Natural killer cell (primary cell): ENCODE measurements around the gene SHISAL1. TPM values are rescaled to one million over a fixed set of nuclear protein-coding genes. Genes with fewer than 3 reads are reported as not detected.

Source experiments
- ATAC-seq, 3 donors: fragments of 150-1000 bp in 2 of 3; fragments of 200-7000 bp in 1 of 3; cut with Tn5 transposase; 1 replicate in 1 of 3; 2 replicates in 2 of 3; pipeline ENCODE4 v1.10.0; 2021; ENCODE audit warnings: mild to moderate bottlenecking in 2 of 3, moderate library complexity in 2 of 3
- DNase-seq, 2 donors: peaks; one replicate each; pipeline versions ENCODE4 v3.0.0 to v3.0.0-alpha.2; 2013 to 2021; ENCODE audit warnings: mixed read lengths in 1 of 2
- H3K27ac ChIP-seq: one replicate; pipeline ENCODE4 v1.5.1; 2013; ENCODE audit warnings: mild to moderate bottlenecking, low read length
- H3K27me3 ChIP-seq: one replicate; pipeline ENCODE4 v1.6.1; 2013; ENCODE audit warnings: low read length; ENCODE audit not compliant: control insufficient read depth, insufficient read depth
- H3K36me3 ChIP-seq: one replicate; pipeline ENCODE4 v1.6.1; 2013; ENCODE audit warnings: low read length; ENCODE audit not compliant: control insufficient read depth, insufficient read depth
- H3K4me1 ChIP-seq: one replicate; pipeline ENCODE4 v1.6.1; 2013; ENCODE audit warnings: low read length; ENCODE audit not compliant: control insufficient read depth, insufficient read depth
- H3K4me3 ChIP-seq: one replicate; pipeline ENCODE4 v1.5.1; 2013; ENCODE audit warnings: low read length
- H3K9me3 ChIP-seq: one replicate; pipeline ENCODE4 v1.6.1; 2013; ENCODE audit warnings: low read length; ENCODE audit not compliant: control insufficient read depth, insufficient read depth
- H3K27ac Mint-ChIP-seq, 2 donors: one replicate each; pipeline ENCODE4 v1.8.0; 2022; ENCODE audit warnings: mild to moderate bottlenecking in 2 of 2, mixed read lengths in 2 of 2, moderate library complexity in 1 of 2
- H3K27me3 Mint-ChIP-seq, 2 donors: one replicate each; pipeline ENCODE4 v1.8.0; 2022; ENCODE audit warnings: low read depth in 2 of 2, mixed read lengths in 2 of 2
- H3K36me3 Mint-ChIP-seq: one replicate; pipeline ENCODE4 v1.8.0; 2022; ENCODE audit warnings: mixed read lengths
- H3K4me1 Mint-ChIP-seq, 2 donors: one replicate each; pipeline ENCODE4 v1.8.0; 2022; ENCODE audit warnings: mixed read lengths in 2 of 2
- H3K4me3 Mint-ChIP-seq: one replicate; pipeline ENCODE4 v1.8.0; 2022; ENCODE audit warnings: mild to moderate bottlenecking, moderate library complexity, mixed read lengths
- H3K9me3 Mint-ChIP-seq, 2 donors: one replicate each; pipeline ENCODE4 v1.8.0; 2022; ENCODE audit warnings: mixed read lengths in 2 of 2
- CTCF ChIP-seq: fragments of 200-600 bp; IDR thresholded peaks from one replicate; pipeline ENCODE4 v1.8.0; 2022; ENCODE audit warnings: antibody characterized with exemption
- WGBS: methylation state at CpG from one replicate; pipeline ENCODE4 v1.1.7; 2013; ENCODE audit warnings: missing lambda C conversion rate; ENCODE audit not compliant: insufficient coverage; 5-methylcytosine and 5-hydroxymethylcytosine counted together
- intact Hi-C: fragments of 100-400 bp; cut with micrococcal nuclease; formaldehyde crosslinking; loops from one replicate; pipeline ENCODE4 v1.14.2; 2022
- total RNA-seq, 4 donors: library from RNA; stranded (reverse); fragments of 120-200 nt in 1 of 4; gene quantifications; one replicate each; pipeline versions ENCODE4 v1.2.3 to v1.2.4, GENCODE V29; 2013 to 2022

Gene SHISAL1
- total RNA-seq, 3 donors from 2014 or later (not counting 1 experiment from before 2014, with no cell fraction given), result not detected

DNA sequence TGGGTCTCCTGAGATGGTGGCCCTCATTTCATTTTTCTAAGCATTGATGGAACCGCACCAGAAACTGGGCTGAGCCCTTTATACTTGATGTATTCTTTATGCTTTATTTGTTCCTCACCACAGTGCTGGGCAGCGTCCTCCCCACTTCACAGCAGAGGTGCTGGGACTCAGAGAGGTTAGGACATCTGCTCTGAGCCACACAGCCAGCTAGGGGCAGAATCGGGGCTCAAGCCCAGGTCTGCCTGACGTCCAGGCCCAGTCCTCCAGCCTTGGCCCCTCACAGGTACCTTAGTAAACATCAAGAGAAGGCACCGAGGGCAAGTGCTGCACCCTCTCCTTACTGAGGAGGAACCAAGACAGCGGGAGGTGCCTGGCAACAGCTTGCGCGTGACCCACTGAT lies 20.2 kb upstream of the SHISAL1 start:
- Mint-ChIP-seq H3K27me3 (peaks cover 7 to 16% of the 10 kb centered on the region in 2 donors), H3K4me1 (peaks cover 0 to 15% of the 10 kb centered on the region in 2 donors), H3K4me3 (no peak overlapping the region), H3K36me3 (no peaks in the 10 kb centered on the region), H3K9me3 (no peaks in the 10 kb centered on the region), H3K27ac (no peak overlapping the region)
- no peaks in the 10 kb centered on the region for H3K9me3 ChIP-seq
- intact Hi-C loops, result no loop called here
- H3K4me1 ChIP-seq, result peaks cover 30% of the 10 kb centered on the region
- ATAC-seq (no peak), DNase-seq (no peak)
- TF ChIP-seq CTCF, result no peak
- no peak overlapping the region for H3K27ac ChIP-seq
- H3K27me3 ChIP-seq, result peaks cover 25% of the 10 kb centered on the region
- no peak overlapping the region for H3K4me3 ChIP-seq
- whole genome bisulfite sequencing, result 80% methylated on average over 8 of the region's 8 CpGs
- no peaks in the 10 kb centered on the region for H3K36me3 ChIP-seq

- Histone ChIP-seq H3K4me3 (no peak overlapping the region), H3K27me3 (peaks cover 28% of the 10 kb centered on the region), H3K36me3 (no peaks in the 10 kb centered on the region), H3K27ac (no peak overlapping the region), H3K4me1 (peaks cover 30% of the 10 kb centered on the region), H3K9me3 (no peaks in the 10 kb centered on the region)
- DNase-seq (peak in 1 of 2 donors; percentile 16), ATAC-seq (peak in 1 of 3 donors; percentile 66)
- TF ChIP-seq CTCF, result no peak
- Mint-ChIP-seq H3K9me3 (no peaks in the 10 kb centered on the region), H3K27me3 (peaks cover 12 to 19% of the 10 kb centered on the region in 2 donors), H3K36me3 (no peaks in the 10 kb centered on the region), H3K4me3 (peak overlapping the region; percentile 76), H3K4me1 (peaks cover 0 to 15% of the 10 kb centered on the region in 2 donors), H3K27ac (no peak overlapping the region)
- WGBS, result 5% methylated on average over 55 of the region's 55 CpGs
- intact Hi-C loops, result no loop called here
Measured at GRCh38 chr22:44331881-44332714, 19.3 kb upstream of the SHISAL1 start.

DNA sequence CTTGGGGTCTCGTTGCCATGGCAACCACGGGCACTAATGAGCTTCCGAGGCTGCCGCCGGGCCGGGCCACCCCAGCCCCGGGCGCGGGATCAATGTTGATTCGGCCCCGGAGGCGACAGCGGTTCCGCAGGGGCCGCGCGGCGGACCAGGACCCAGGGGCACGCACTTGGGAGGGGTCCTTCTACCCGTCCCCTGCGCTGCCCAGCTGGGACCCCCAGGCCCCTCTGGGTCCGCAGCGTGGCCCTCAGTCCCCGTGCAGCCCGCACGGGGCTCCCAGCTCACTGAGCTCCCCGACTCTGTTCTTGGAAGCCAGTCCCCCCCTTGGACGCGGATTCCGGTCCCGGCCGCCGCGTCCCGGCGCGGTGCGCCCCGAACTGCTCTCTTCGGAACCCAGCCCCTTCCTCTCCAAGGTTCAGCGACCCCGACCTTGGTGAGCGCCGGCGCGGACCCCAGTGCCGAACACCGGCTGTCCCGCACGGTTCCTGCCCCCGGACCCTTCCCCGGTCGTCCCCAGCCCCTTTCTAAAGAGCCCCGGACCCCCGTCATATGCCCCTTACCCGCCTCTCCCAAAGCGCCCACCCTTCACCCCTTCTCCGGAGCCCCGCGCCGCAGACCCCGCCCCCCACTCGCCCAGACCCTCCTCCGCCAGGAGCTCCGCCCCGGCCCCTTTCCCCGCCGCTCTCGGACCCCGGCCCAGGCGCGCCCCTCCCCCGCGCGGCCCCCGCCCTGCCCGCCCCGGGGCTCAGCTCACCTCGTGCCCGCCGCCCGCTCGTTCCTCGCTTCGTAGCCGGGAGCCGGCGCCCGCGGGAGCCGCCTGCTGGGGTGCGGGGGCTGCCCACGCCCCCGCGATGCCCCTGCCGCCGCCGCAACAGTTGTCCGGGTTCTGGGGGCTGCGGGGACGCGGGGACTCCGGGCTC lies 18.3 kb upstream of the SHISAL1 start:
- DNase-seq (no peak), ATAC-seq (no peak)
- Mint-ChIP-seq H3K27me3 (peaks cover 23 to 27% of the 10 kb centered on the region in 2 donors), H3K4me1 (peaks cover 5 to 21% of the 10 kb centered on the region in 2 donors), H3K4me3 (no peak overlapping the region), H3K36me3 (no peaks in the 10 kb centered on the region), H3K9me3 (no peaks in the 10 kb centered on the region), H3K27ac (no peak overlapping the region)
- no peak overlapping the region for H3K4me3 ChIP-seq
- no peaks in the 10 kb centered on the region for H3K9me3 ChIP-seq
- peaks cover 36% of the 10 kb centered on the region for H3K4me1 ChIP-seq
- peaks cover 28% of the 10 kb centered on the region for H3K27me3 ChIP-seq
- WGBS, result 4% methylated on average over 103 of the region's 103 CpGs
- intact Hi-C loops, result no loop called here
- no peaks in the 10 kb centered on the region for H3K36me3 ChIP-seq
- no peak overlapping the region for H3K27ac ChIP-seq
- TF ChIP-seq CTCF, result no peak
